ENCODE measurements around the gene SUSD4. TPM values are rescaled to one million over a fixed set of nuclear protein-coding genes. Genes with fewer than 3 reads are reported as not detected.

Gene SUSD4
- total and polyA plus RNA-seq, 2 of the 4 experiments (the other 2 are of a cell fraction), result 1.8 to 2.7 TPM

- H3K27me3 ChIP-seq (ENCODE audit: control insufficient read depth, insufficient read depth, low read length), result peaks cover 4% of the 10 kb centered on the region
- no TSS peak for BruUV-seq (replicated peaks)
- H2AK5ac ChIP-seq (ENCODE audit: low read depth, low read length), result no peak overlapping the region
- no peak overlapping the region for H4K8ac ChIP-seq (ENCODE audit: low read depth in 2 of 2, low read length in 2 of 2)
- no peak overlapping the region for H3K4me2 ChIP-seq (ENCODE audit: low read depth, low read length)
- ChIA-PET POLR2A (ENCODE audit: unreplicated experiment) (no interaction called here), CTCF (no interaction called here)
- no peak overlapping the region for H2AK9ac ChIP-seq (replicated peaks; ENCODE audit: low read depth, low read length, poor library complexity)
- no peaks in the 10 kb centered on the region for H3K9me1 ChIP-seq (ENCODE audit: insufficient read depth, low read length)
- dilution Hi-C loops (cut with HindIII; ENCODE audit: low sequenced_read_pairs, unreplicated experiment), result no loop called here
- no peak overlapping the region for H3K4ac ChIP-seq (ENCODE audit: low read depth, low read length)
- H2BK20ac ChIP-seq (ENCODE audit: low read depth, low read length), result no peak overlapping the region
- H3K14ac ChIP-seq (replicated peaks; ENCODE audit: low read depth, low read length), result no peak overlapping the region
- H3K4me3 ChIP-seq (ENCODE audit: insufficient read depth, low read depth, low read length), result no peak overlapping the region
- H3K36me3 ChIP-seq (ENCODE audit: control insufficient read depth, insufficient read depth, low read length), result no peaks in the 10 kb centered on the region
- no peaks in the 10 kb centered on the region for H3K79me1 ChIP-seq (ENCODE audit: low read depth in 1 of 2, low read length in 2 of 2)
- H2BK120ac ChIP-seq (ENCODE audit: low read depth, low read length), result no peak overlapping the region
- H4K5ac ChIP-seq (ENCODE audit: low read depth, low read length), result no peak overlapping the region
- H3K27ac ChIP-seq (ENCODE audit: insufficient read depth, low read length), result no peak overlapping the region
- H3K9me3 ChIP-seq (ENCODE audit: control insufficient read depth, insufficient read depth, low read length), result no peaks in the 10 kb centered on the region
- no peak overlapping the region for H2BK15ac ChIP-seq (ENCODE audit: low read depth, low read length)
- no peak overlapping the region for H3K23ac ChIP-seq (ENCODE audit: low read depth, low read length)
- H2AFZ ChIP-seq (replicated peaks; ENCODE audit: low read length, poor library complexity), result no peak overlapping the region
- DNase-seq (no peak), ATAC-seq (ENCODE audit: low read depth) (no peak)
- no peak overlapping the region for H3K9ac ChIP-seq (ENCODE audit: low read depth, low read length)
- H4K20me1 ChIP-seq (ENCODE audit: insufficient read depth, low read length), result no peaks in the 10 kb centered on the region
- intact Hi-C loops (cut with micrococcal nuclease), result no loop called here
- H3K18ac ChIP-seq (ENCODE audit: low read depth, low read length), result no peak overlapping the region
- no CpG with 5 or more reads among the region's 13 CpGs for WGBS, 2 experiments (ENCODE audit: extremely low coverage in 2 of 2, insufficient read length in 1 of 2)
- in situ Hi-C loops (cut with MboI; ENCODE audit: low sequenced_read_pairs), result no loop called here
- no peaks in the 10 kb centered on the region for H3K4me1 ChIP-seq (ENCODE audit: control insufficient read depth, insufficient read depth, low read length)
- H3K56ac ChIP-seq (ENCODE audit: extremely low read depth, insufficient read depth, low read length), result no peak overlapping the region
- H4K91ac ChIP-seq (ENCODE audit: insufficient read depth, low read depth, low read length), result no peak overlapping the region
- H2BK5ac ChIP-seq (ENCODE audit: low read depth, low read length, poor library complexity, severe bottlenecking), result no peak overlapping the region
- TF ChIP-seq RFX5 (IDR thresholded peaks at IDR 0.05; ENCODE audit: low read depth, low read length) (no peak), CHD1 (IDR thresholded peaks at IDR 0.05; ENCODE audit: low read depth, low read length) (no peak), BHLHE40 (IDR thresholded peaks at IDR 0.05; ENCODE audit: low read depth, low read length) (no peak), CTCF (conservative IDR thresholded peaks at IDR 0.05; ENCODE audit: low read depth, low read length) (no peak), MAFK (IDR thresholded peaks at IDR 0.05; ENCODE audit: low read depth, low read length) (no peak), RAD21 (IDR thresholded peaks at IDR 0.05; ENCODE audit: low read length) (no peak), FOS (IDR thresholded peaks at IDR 0.05; ENCODE audit: low read depth, low read length) (no peak), RCOR1 (IDR thresholded peaks at IDR 0.05; ENCODE audit: insufficient replicate concordance, low read length) (no peak), USF2 (IDR thresholded peaks at IDR 0.05; ENCODE audit: low read depth, low read length) (no peak), CEBPB (IDR thresholded peaks at IDR 0.05; ENCODE audit: low read depth, low read length) (no peak), NFE2L2 (IDR thresholded peaks at IDR 0.05; ENCODE audit: low read depth, low read length) (no peak), MXI1 (IDR thresholded peaks at IDR 0.05; ENCODE audit: borderline replicate concordance, low read depth, low read length) (no peak), POLR2A (IDR thresholded peaks at IDR 0.05; ENCODE audit: low read depth, low read length) (no peak), MAZ (IDR thresholded peaks at IDR 0.05; ENCODE audit: borderline replicate concordance, low read depth, low read length) (no peak), ELK1 (IDR thresholded peaks at IDR 0.05; ENCODE audit: borderline replicate concordance, low read depth, low read length) (no peak)
Observed at GRCh38 chr1:223208164-223209076, 155.6 kb downstream of the SUSD4 start.
